Calu3 (cell line): ENCODE results near the gene TARS2. TPM values are rescaled to one million over a fixed set of nuclear protein-coding genes. Genes with fewer than 3 reads are reported as not detected.

Experiments used
- BruUV-seq: library from RNA; stranded (reverse); fragments of 400-500 nt; replicated peaks from 2 replicates; lab custom pipeline; 2021; lab: Mats Ljungman, UMichigan
- CTCF ChIA-PET: fragments of 300-600 bp; sonication (Branson Sonifier 250); formaldehyde crosslinking; loops from one replicate; lab custom pipeline; 2022; ENCODE audit warnings: antibody characterized with exemption; lab: Charles Lee
- DNase-seq: peaks from one replicate; pipeline ENCODE4 v3.0.0; 2022
- H3K27ac Mint-ChIP-seq: one replicate; pipeline ENCODE4 v1.8.0; 2022; ENCODE audit warnings: mixed read lengths; ENCODE audit not compliant: unreplicated experiment
- H3K27me3 Mint-ChIP-seq: one replicate; pipeline ENCODE4 v1.8.0; 2022; ENCODE audit warnings: mixed read lengths; ENCODE audit not compliant: unreplicated experiment
- H3K36me3 Mint-ChIP-seq: one replicate; pipeline ENCODE4 v1.8.0; 2022; ENCODE audit warnings: mild to moderate bottlenecking, moderate library complexity, mixed read lengths; ENCODE audit not compliant: insufficient read depth, unreplicated experiment
- H3K4me1 Mint-ChIP-seq: one replicate; pipeline ENCODE4 v1.8.0; 2022; ENCODE audit warnings: mild to moderate bottlenecking, low read depth, mixed read lengths; ENCODE audit not compliant: unreplicated experiment
- H3K4me3 Mint-ChIP-seq: one replicate; pipeline ENCODE4 v1.8.0; 2022; ENCODE audit warnings: mild to moderate bottlenecking, low read depth, moderate library complexity, mixed read lengths; ENCODE audit not compliant: unreplicated experiment
- H3K9me3 Mint-ChIP-seq: one replicate; pipeline ENCODE4 v1.8.0; 2022; ENCODE audit warnings: low read depth, mixed read lengths; ENCODE audit not compliant: unreplicated experiment
- CTCF ChIP-seq: fragments of 200-600 bp; IDR thresholded peaks from one replicate; pipeline ENCODE4 v1.8.0; 2022; ENCODE audit warnings: antibody characterized with exemption; ENCODE audit not compliant: unreplicated experiment
- intact Hi-C: fragments of 100-400 bp; cut with micrococcal nuclease; formaldehyde crosslinking; loops from one replicate; pipeline ENCODE4 v1.10.0; 2022; ENCODE audit not compliant: unreplicated experiment
- total RNA-seq: library from RNA; stranded (reverse); gene quantifications from 2 replicates; pipeline ENCODE4 v1.2.3, GENCODE V29; 2022

Gene TARS2
- total RNA-seq, 1 experiment from 2014 or later, result 42.2 TPM

GRCh38 chr1:150456146-150456647 is 31.0 kb upstream of the TARS2 start:
- TF ChIP-seq CTCF, result no peak
- Mint-ChIP-seq H3K4me1 (peaks cover 8% of the 10 kb centered on the region), H3K27me3 (no peaks in the 10 kb centered on the region), H3K36me3 (peaks cover 30% of the 10 kb centered on the region), H3K27ac (no peak overlapping the region), H3K4me3 (no peak overlapping the region), H3K9me3 (no peaks in the 10 kb centered on the region)
- no peak for DNase-seq
- intact Hi-C loops, result no loop called here
- BruUV-seq, result no TSS peak
- CTCF ChIA-PET, result no interaction called here

GRCh38 chr1:150464422-150464826 is 22.8 kb upstream of the TARS2 start:
- intact Hi-C loops, result loop anchor here (1.0 to 5.0 kb wide), 3 partner anchors 68 to 348 kb away; partner anchors contain the start of gene ADAMTSL4

GRCh38 chr1:150466964-150467363 is 20.3 kb upstream of the TARS2 start:
- TF ChIP-seq CTCF, result no peak
- H3K9me3 Mint-ChIP-seq, result no peaks in the 10 kb centered on the region
- peaks cover 58% of the 10 kb centered on the region for H3K36me3 Mint-ChIP-seq
- no TSS peak for BruUV-seq
- H3K27ac Mint-ChIP-seq, result no peak overlapping the region
- no peak overlapping the region for H3K4me3 Mint-ChIP-seq
- H3K4me1 Mint-ChIP-seq, result no peaks in the 10 kb centered on the region
- intact Hi-C loops, result no loop called here
- H3K27me3 Mint-ChIP-seq, result no peaks in the 10 kb centered on the region
- DNase-seq, result no peak
- CTCF ChIA-PET, result interaction anchor here (0.7 kb wide), 1 partner anchor 10 kb away, joined by 3 read pairs; no protein-coding TSS in a partner anchor

More at GRCh38 chr1:150464422-150464826, 22.8 kb upstream of the TARS2 start:
- no peak overlapping the region for H3K4me3 Mint-ChIP-seq
- no TSS peak for BruUV-seq
- CTCF ChIA-PET, result interaction anchor here (0.9 kb wide), 1 partner anchor 75 kb away, joined by 4 read pairs; no protein-coding TSS in a partner anchor
- no peaks in the 10 kb centered on the region for H3K9me3 Mint-ChIP-seq
- peak; percentile 77 for DNase-seq
- H3K36me3 Mint-ChIP-seq, result peaks cover 50% of the 10 kb centered on the region
- TF ChIP-seq CTCF, result peak; percentile 70
- H3K27ac Mint-ChIP-seq, result no peak overlapping the region
- no peaks in the 10 kb centered on the region for H3K27me3 Mint-ChIP-seq
- H3K4me1 Mint-ChIP-seq, result peaks cover 8% of the 10 kb centered on the region

- no peak overlapping the region for H3K4me3 Mint-ChIP-seq
- H3K27ac Mint-ChIP-seq, result no peak overlapping the region
- no peaks in the 10 kb centered on the region for H3K9me3 Mint-ChIP-seq
- CTCF ChIA-PET, result no interaction called here
- DNase-seq, result no peak
- intact Hi-C loops, result no loop called here
- BruUV-seq, result no TSS peak
- TF ChIP-seq CTCF, result no peak
- no peaks in the 10 kb centered on the region for H3K4me1 Mint-ChIP-seq
- H3K36me3 Mint-ChIP-seq, result peaks cover 69% of the 10 kb centered on the region
- no peaks in the 10 kb centered on the region for H3K27me3 Mint-ChIP-seq
Measured at GRCh38 chr1:150469291-150469690, 17.9 kb upstream of the TARS2 start.
